Neutrophil (primary cell): ENCODE results near the gene POU6F2.
"Not testable (repeated sequence)": the region's sequence is repeated elsewhere in the genome, so short reads cannot be mapped to it uniquely, and the experiment has no call there.

ENCODE experiments used
- H3K27ac ChIP-seq: fragments of 200-600 bp; sonication (generic); 2 replicates; pipeline ENCODE4 v1.5.1; 2016; ENCODE audit warnings: mild to moderate bottlenecking, moderate library complexity
- H3K27me3 ChIP-seq: fragments of 200-600 bp; sonication (generic); 2 replicates; pipeline ENCODE4 v1.6.0; 2016; ENCODE audit warnings: mild to moderate bottlenecking
- H3K36me3 ChIP-seq: fragments of 200-600 bp; sonication (generic); 2 replicates; pipeline ENCODE4 v1.5.1; 2017
- H3K4me1 ChIP-seq, 2 experiments: fragments of 200-600 bp in 1 of 2; sonication (generic) in 1 of 2; 1 replicate in 1 of 2; 2 replicates in 1 of 2; pipeline versions ENCODE4 v1.5.1 to v1.6.1; 2013 to 2016; ENCODE audit warnings: low read depth in 1 of 2, low read length in 1 of 2, mild to moderate bottlenecking in 1 of 2, moderate library complexity in 1 of 2; ENCODE audit not compliant: control insufficient read depth in 1 of 2, insufficient read depth in 1 of 2
- H3K4me3 ChIP-seq, 2 experiments: fragments of 200-600 bp in 1 of 2; sonication (generic) in 1 of 2; 1 replicate in 1 of 2; 2 replicates in 1 of 2; pipeline ENCODE4 v1.5.1; 2013 to 2016; ENCODE audit warnings: low read depth in 1 of 2, low read length in 1 of 2, mild to moderate bottlenecking in 1 of 2, moderate library complexity in 1 of 2
- H3K9me3 ChIP-seq: fragments of 200-600 bp; sonication (generic); 2 replicates; pipeline ENCODE4 v1.5.1; 2016
- CTCF ChIP-seq: fragments of 200-600 bp; sonication (generic); IDR thresholded peaks from 2 replicates; pipeline ENCODE4 v1.5.1; 2016; ENCODE audit warnings: antibody characterized with exemption

POU6F2 gene

GRCh38 chr7:39321245-39321644 lies 343.5 kb downstream of the POU6F2 start:
- no peaks in the 10 kb centered on the region for H3K36me3 ChIP-seq
- H3K27ac ChIP-seq = no peak overlapping the region
- H3K4me3 ChIP-seq = no peak overlapping the region
- no peaks in the 10 kb centered on the region for H3K4me1 ChIP-seq
- H3K27me3 ChIP-seq = no peaks in the 10 kb centered on the region
- no peak for TF ChIP-seq CTCF
- no peaks in the 10 kb centered on the region for H3K9me3 ChIP-seq

- Histone ChIP-seq H3K27me3 (no peaks in the 10 kb centered on the region), H3K9me3 (no peaks in the 10 kb centered on the region), H3K36me3 (no peaks in the 10 kb centered on the region), H3K4me3 (no peak overlapping the region), H3K27ac (no peak overlapping the region), H3K4me1 (no peaks in the 10 kb centered on the region)
- TF ChIP-seq CTCF = no peak
Observed at GRCh38 chr7:39321909-39322498, 344.3 kb downstream of the POU6F2 start.

GRCh38 chr7:39324139-39324760 lies 346.5 kb downstream of the POU6F2 start:
- Histone ChIP-seq H3K4me3 (no peak overlapping the region), H3K9me3 (no peaks in the 10 kb centered on the region), H3K27ac (no peak overlapping the region), H3K27me3 (no peaks in the 10 kb centered on the region), H3K4me1 (no peaks in the 10 kb centered on the region), H3K36me3 (no peaks in the 10 kb centered on the region)
- no peak for TF ChIP-seq CTCF

GRCh38 chr7:39331607-39332006 lies 353.9 kb downstream of the POU6F2 start:
- H3K4me1 ChIP-seq, H3K4me3 ChIP-seq, H3K9me3 ChIP-seq, H3K27ac ChIP-seq, H3K27me3 ChIP-seq, H3K36me3 ChIP-seq: not testable (repeated sequence)

- H3K27ac ChIP-seq = no peak overlapping the region
- H3K36me3 ChIP-seq = no peaks in the 10 kb centered on the region
- no peaks in the 10 kb centered on the region for H3K27me3 ChIP-seq
- no peaks in the 10 kb centered on the region for H3K9me3 ChIP-seq
- H3K4me1 ChIP-seq = no peaks in the 10 kb centered on the region
- TF ChIP-seq CTCF = no peak
- H3K4me3 ChIP-seq = no peak overlapping the region
Observed at GRCh38 chr7:39332142-39332541, 354.4 kb downstream of the POU6F2 start.

- no peak overlapping the region for H3K27ac ChIP-seq
- no peaks in the 10 kb centered on the region for H3K4me1 ChIP-seq
- H3K27me3 ChIP-seq = no peaks in the 10 kb centered on the region
- TF ChIP-seq CTCF = no peak
- H3K4me3 ChIP-seq = no peak overlapping the region
- H3K9me3 ChIP-seq = no peaks in the 10 kb centered on the region
- no peaks in the 10 kb centered on the region for H3K36me3 ChIP-seq
Observed at GRCh38 chr7:39333701-39334100, 356.0 kb downstream of the POU6F2 start.
